ENCODE measurements around the gene WDR81.

- TF ChIP-seq POLR2A (IDR thresholded peaks at IDR 0.05) (no peak), CTCF (IDR thresholded peaks at IDR 0.05) (no peak)
Observed at GRCh38 chr17:1683459-1683858, 41.0 kb upstream of the WDR81 start.

Data from Peyer's patch (tissue), 4 donors.